AG08396 (cell line): ENCODE measurements around the gene ACBD4.

ENCODE experiments used
- DNase-seq: peaks from one replicate; pipeline ENCODE4 v3.0.0; 2012; ENCODE audit warnings: low spot score, mixed read lengths

Gene ACBD4

GRCh38 chr17:45135192-45135977 lies at the start of gene ACBD4:
Gene ACBD4, plus strand, starts transcription at chr17:45135687. Its CDS starts 458 bp downstream, at chr17:45136145.
- peak; percentile 97 for DNase-seq

- DNase-seq: no peak
Measured at GRCh38 chr17:45086391-45086790, 49.1 kb upstream of the ACBD4 start.

GRCh38 chr17:45086865-45087503 lies 48.5 kb upstream of the ACBD4 start:
- no peak for DNase-seq

GRCh38 chr17:45087504-45087975 lies 47.9 kb upstream of the ACBD4 start:
- DNase-seq: peak; percentile 35

GRCh38 chr17:45087978-45088377 lies 47.5 kb upstream of the ACBD4 start:
- no peak for DNase-seq

GRCh38 chr17:45088741-45089140 lies 46.7 kb upstream of the ACBD4 start:
- no peak for DNase-seq

- peak; percentile 5 for DNase-seq
Measured at GRCh38 chr17:45090711-45091110, 44.8 kb upstream of the ACBD4 start.

- peak; percentile 12 for DNase-seq
Measured at GRCh38 chr17:45091778-45092425, 43.6 kb upstream of the ACBD4 start.

- DNase-seq: peak; percentile 95
Measured at GRCh38 chr17:45092911-45093430, 42.5 kb upstream of the ACBD4 start.

GRCh38 chr17:45093444-45094110 lies 41.9 kb upstream of the ACBD4 start:
- peak; percentile 13 for DNase-seq

- peak; percentile 39 for DNase-seq
Measured at GRCh38 chr17:45096141-45096540, 39.3 kb upstream of the ACBD4 start.

- no peak for DNase-seq
Measured at GRCh38 chr17:45096926-45097325, 38.6 kb upstream of the ACBD4 start.

- DNase-seq: no peak
Measured at GRCh38 chr17:45098081-45098868, 37.2 kb upstream of the ACBD4 start.

- peak; percentile 84 for DNase-seq
Measured at GRCh38 chr17:45098869-45099616, 36.4 kb upstream of the ACBD4 start.

- DNase-seq: no peak
Measured at GRCh38 chr17:45101546-45101882, 34.0 kb upstream of the ACBD4 start.

- DNase-seq: no peak
Measured at GRCh38 chr17:45101883-45102811, 33.3 kb upstream of the ACBD4 start.

- DNase-seq: no peak
Measured at GRCh38 chr17:45102856-45103255, 32.6 kb upstream of the ACBD4 start.

GRCh38 chr17:45103269-45103795 lies 32.2 kb upstream of the ACBD4 start:
- no peak for DNase-seq

- DNase-seq: no peak
Measured at GRCh38 chr17:45104029-45104428, 31.5 kb upstream of the ACBD4 start.
